Parathyroid adenoma (tissue), 2 donors: ENCODE results near the gene CXCR6.

ENCODE experiments used
- H2AFZ ChIP-seq: fragments of 300-600 bp; sonication (generic); one replicate; pipeline ENCODE4 v1.7.0; 2017; ENCODE audit warnings: antibody characterized with exemption, mild to moderate bottlenecking
- H3K27ac ChIP-seq: fragments of 300-600 bp; sonication (generic); one replicate; pipeline ENCODE4 v1.7.0; 2017
- H3K27me3 ChIP-seq: fragments of 300-600 bp; sonication (generic); one replicate; pipeline ENCODE4 v1.7.0; 2017; ENCODE audit warnings: low read length; ENCODE audit not compliant: control insufficient read depth, insufficient read depth
- H3K36me3 ChIP-seq: fragments of 300-600 bp; sonication (generic); one replicate; pipeline ENCODE4 v1.7.0; 2017; ENCODE audit warnings: low read length; ENCODE audit not compliant: control insufficient read depth, insufficient read depth
- H3K4me1 ChIP-seq: fragments of 300-600 bp; sonication (generic); one replicate; pipeline ENCODE4 v1.7.0; 2017; ENCODE audit warnings: control low read depth
- H3K4me2 ChIP-seq: fragments of 300-600 bp; sonication (generic); one replicate; pipeline ENCODE4 v1.7.0; 2017; ENCODE audit warnings: low read length
- H3K4me3 ChIP-seq: fragments of 300-600 bp; sonication (generic); one replicate; pipeline ENCODE4 v1.7.0; 2017; ENCODE audit warnings: low read depth, low read length
- H3K79me2 ChIP-seq: fragments of 300-600 bp; sonication (generic); one replicate; pipeline ENCODE4 v1.7.0; 2017; ENCODE audit warnings: control low read depth
- H3K9ac ChIP-seq: fragments of 300-600 bp; sonication (generic); one replicate; pipeline ENCODE4 v1.7.0; 2017; ENCODE audit warnings: mild to moderate bottlenecking
- H3K9me3 ChIP-seq: fragments of 300-600 bp; sonication (generic); one replicate; pipeline ENCODE4 v1.7.0; 2017; ENCODE audit warnings: low read length; ENCODE audit not compliant: control insufficient read depth
- CTCF ChIP-seq: fragments of 300-600 bp; sonication (generic); IDR thresholded peaks from one replicate; pipeline ENCODE4 v1.7.0; 2017; ENCODE audit warnings: antibody characterized with exemption, mild to moderate bottlenecking
- donor health status: primary hyperparathyroidism.

Gene CXCR6

DNA sequence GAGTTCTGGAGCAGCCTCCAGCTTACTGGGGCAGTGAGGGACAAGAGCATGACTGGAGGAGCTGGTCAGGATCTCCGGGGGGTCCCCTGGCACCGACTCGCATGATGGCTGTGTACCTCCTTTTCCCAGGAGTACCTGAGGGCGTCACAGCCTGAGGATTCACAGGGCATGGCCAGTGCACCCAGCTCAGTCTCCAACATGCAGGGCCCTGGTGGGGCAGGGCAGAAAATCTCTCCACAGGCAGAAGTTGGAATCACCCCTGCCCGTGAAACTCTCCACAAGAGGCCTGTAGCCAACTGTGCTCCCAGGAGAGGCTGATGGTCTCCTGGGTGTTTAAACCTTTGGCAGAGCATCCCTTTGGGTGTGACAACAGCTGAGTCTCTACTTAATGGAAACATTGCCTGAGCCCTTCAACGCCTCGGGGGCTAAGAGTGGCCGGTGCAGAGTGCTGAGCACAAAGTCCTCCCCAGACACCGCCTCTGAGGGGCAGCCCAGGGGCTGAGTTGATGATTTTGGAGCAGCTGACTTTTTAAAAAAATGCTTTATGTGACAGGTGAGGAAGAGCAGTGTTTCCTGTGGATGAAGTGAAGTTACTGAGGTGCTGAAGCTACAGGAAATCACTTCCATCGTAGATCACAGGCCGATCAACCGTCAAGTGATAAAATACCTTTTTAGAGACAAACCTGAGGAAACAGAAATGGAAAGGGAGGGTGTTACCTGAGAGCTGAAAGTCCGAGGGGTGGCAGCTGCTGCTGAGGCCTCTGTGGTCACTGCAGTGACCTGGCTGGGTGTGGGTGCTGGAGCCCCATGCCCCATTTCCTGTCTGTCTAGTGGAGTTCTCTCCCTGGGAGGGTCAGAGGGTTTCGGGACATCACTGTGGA is 21.9 kb upstream of the CXCR6 start:
- Histone ChIP-seq H3K27ac (no peak overlapping the region), H3K9me3 (no peaks in the 10 kb centered on the region), H2AFZ (no peak overlapping the region), H3K36me3 (no peaks in the 10 kb centered on the region), H3K9ac (no peak overlapping the region), H3K4me2 (no peak overlapping the region), H3K4me3 (no peak overlapping the region), H3K4me1 (no peaks in the 10 kb centered on the region), H3K79me2 (no peaks in the 10 kb centered on the region), H3K27me3 (no peaks in the 10 kb centered on the region)
- no peak for TF ChIP-seq CTCF

DNA sequence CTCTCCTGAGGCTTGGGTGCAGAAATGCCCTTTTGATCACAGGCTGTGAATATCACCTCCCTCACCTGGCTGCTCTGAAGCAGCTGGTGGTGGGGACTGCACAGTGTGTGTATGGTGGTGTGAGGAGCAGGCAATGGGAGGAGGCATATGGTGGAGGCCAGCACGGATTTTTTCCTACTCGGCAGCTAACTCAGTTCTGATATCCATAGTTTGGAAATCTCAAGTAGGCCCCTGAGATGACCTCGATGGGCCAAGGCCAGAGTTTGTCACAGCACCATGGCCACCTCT is 21.3 kb upstream of the CXCR6 start:
- H2AFZ ChIP-seq, result no peak overlapping the region
- H3K9me3 ChIP-seq, result no peaks in the 10 kb centered on the region
- H3K27me3 ChIP-seq, result no peaks in the 10 kb centered on the region
- no peak overlapping the region for H3K9ac ChIP-seq
- no peak overlapping the region for H3K4me2 ChIP-seq
- no peak for TF ChIP-seq CTCF
- no peaks in the 10 kb centered on the region for H3K4me1 ChIP-seq
- no peaks in the 10 kb centered on the region for H3K79me2 ChIP-seq
- H3K4me3 ChIP-seq, result no peak overlapping the region
- H3K27ac ChIP-seq, result no peak overlapping the region
- H3K36me3 ChIP-seq, result no peaks in the 10 kb centered on the region

- no peak overlapping the region for H3K4me2 ChIP-seq
- no peak overlapping the region for H3K9ac ChIP-seq
- no peaks in the 10 kb centered on the region for H3K4me1 ChIP-seq
- no peak overlapping the region for H2AFZ ChIP-seq
- no peaks in the 10 kb centered on the region for H3K36me3 ChIP-seq
- no peak overlapping the region for H3K27ac ChIP-seq
- no peak overlapping the region for H3K4me3 ChIP-seq
- no peaks in the 10 kb centered on the region for H3K79me2 ChIP-seq
- no peak for TF ChIP-seq CTCF
- no peaks in the 10 kb centered on the region for H3K27me3 ChIP-seq
- no peaks in the 10 kb centered on the region for H3K9me3 ChIP-seq
Observed at GRCh38 chr3:45922950-45923590, 20.2 kb upstream of the CXCR6 start.

DNA sequence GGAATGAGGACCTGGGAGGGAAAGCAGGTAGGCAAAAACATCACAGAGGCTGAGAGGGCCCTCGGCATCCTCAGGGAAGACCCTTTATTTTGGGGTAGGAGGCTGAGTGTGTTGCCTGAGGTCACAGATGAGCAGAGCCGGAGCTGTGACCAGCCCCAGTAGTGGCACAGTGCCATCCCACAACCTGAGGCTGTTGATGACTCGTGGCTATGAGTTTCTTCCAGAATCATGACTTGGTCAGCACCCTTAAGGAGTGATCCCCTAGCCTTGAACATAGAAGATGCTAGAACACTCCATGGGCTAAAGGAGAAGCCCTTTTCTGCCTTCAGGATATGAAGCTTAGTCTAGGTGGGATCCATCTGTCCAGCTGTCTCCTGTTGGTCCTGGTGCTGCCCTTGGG is 19.5 kb upstream of the CXCR6 start:
- no peak for TF ChIP-seq CTCF
- no peaks in the 10 kb centered on the region for H3K36me3 ChIP-seq
- no peak overlapping the region for H3K4me3 ChIP-seq
- H3K79me2 ChIP-seq, result peaks cover 1% of the 10 kb centered on the region
- H3K4me1 ChIP-seq, result no peaks in the 10 kb centered on the region
- H3K9me3 ChIP-seq, result no peaks in the 10 kb centered on the region
- no peak overlapping the region for H3K9ac ChIP-seq
- no peaks in the 10 kb centered on the region for H3K27me3 ChIP-seq
- H2AFZ ChIP-seq, result no peak overlapping the region
- no peak overlapping the region for H3K4me2 ChIP-seq
- H3K27ac ChIP-seq, result no peak overlapping the region

- Histone ChIP-seq H3K4me1 (no peaks in the 10 kb centered on the region), H3K27ac (no peak overlapping the region), H3K4me2 (no peak overlapping the region), H3K79me2 (peaks cover 2% of the 10 kb centered on the region), H3K4me3 (no peak overlapping the region), H3K27me3 (no peaks in the 10 kb centered on the region), H2AFZ (no peak overlapping the region), H3K9ac (no peak overlapping the region), H3K36me3 (no peaks in the 10 kb centered on the region), H3K9me3 (no peaks in the 10 kb centered on the region)
- no peak for TF ChIP-seq CTCF
Observed at GRCh38 chr3:45927881-45928280, 15.4 kb upstream of the CXCR6 start.
